Measurements from ENCODE around the gene LRRC47.
A peak's percentile ranks its signal among the peaks of the same experiment; 100 is the strongest.
"Not testable (repeated sequence)": the region's sequence is repeated elsewhere in the genome, so short reads cannot be mapped to it uniquely, and the experiment has no call there.

Gene LRRC47

GRCh38 chr1:3750741-3751140, 45.6 kb downstream of the LRRC47 start:
- peaks cover 13 to 30% (median 22%) of the 10 kb centered on the region in 5 donors for H3K27me3 ChIP-seq (ENCODE audit: control insufficient read depth in 5 of 5, insufficient read depth in 4 of 5, low read length in 5 of 5)
- H3K27ac ChIP-seq (ENCODE audit: low read depth, low read length): no peak overlapping the region
- peaks cover 2 to 21% (median 18%) of the 10 kb centered on the region in 5 donors for H3K4me1 ChIP-seq (ENCODE audit: control insufficient read depth in 5 of 5, insufficient read depth in 5 of 5, low read length in 5 of 5)
- H3K4me3 ChIP-seq (ENCODE audit: low read depth in 1 of 5, low read length in 5 of 5): no peak overlapping the region
- no peaks in the 10 kb centered on the region for H3K36me3 ChIP-seq (ENCODE audit: control insufficient read depth in 5 of 5, insufficient read depth in 5 of 5, low read length in 5 of 5)
- H3K9ac ChIP-seq (ENCODE audit: low read length in 5 of 5): no peak overlapping the region
- H3K9me3 ChIP-seq (ENCODE audit: control insufficient read depth in 5 of 5, low read length in 5 of 5): no peaks in the 10 kb centered on the region

GRCh38 chr1:3749512-3749911, 46.8 kb downstream of the LRRC47 start:
- no peak overlapping the region for H3K27ac ChIP-seq (ENCODE audit: low read depth, low read length)
- no peaks in the 10 kb centered on the region for H3K9me3 ChIP-seq (ENCODE audit: control insufficient read depth in 5 of 5, low read length in 5 of 5)
- H3K4me1 ChIP-seq (ENCODE audit: control insufficient read depth in 5 of 5, insufficient read depth in 5 of 5, low read length in 5 of 5): peaks cover 2 to 32% (median 27%) of the 10 kb centered on the region in 5 donors
- H3K4me3 ChIP-seq (ENCODE audit: low read depth in 1 of 5, low read length in 5 of 5): no peak overlapping the region
- peaks cover 0 to 2% (median 0%) of the 10 kb centered on the region in 5 donors for H3K36me3 ChIP-seq (ENCODE audit: control insufficient read depth in 5 of 5, insufficient read depth in 5 of 5, low read length in 5 of 5)
- peaks cover 8 to 19% (median 15%) of the 10 kb centered on the region in 5 donors for H3K27me3 ChIP-seq (ENCODE audit: control insufficient read depth in 5 of 5, insufficient read depth in 4 of 5, low read length in 5 of 5)
- no peak overlapping the region for H3K9ac ChIP-seq (ENCODE audit: low read length in 5 of 5)

- not testable (repeated sequence) for H3K4me3 ChIP-seq (ENCODE audit: low read depth in 1 of 5, low read length in 5 of 5); H3K27ac ChIP-seq (ENCODE audit: low read depth, low read length); H3K9me3 ChIP-seq (ENCODE audit: control insufficient read depth in 5 of 5, low read length in 5 of 5); H3K36me3 ChIP-seq (ENCODE audit: control insufficient read depth in 5 of 5, insufficient read depth in 5 of 5, low read length in 5 of 5); H3K9ac ChIP-seq (ENCODE audit: low read length in 5 of 5)
- peaks cover 2 to 34% (median 27%) of the 10 kb centered on the region in 5 donors for H3K4me1 ChIP-seq (ENCODE audit: control insufficient read depth in 5 of 5, insufficient read depth in 5 of 5, low read length in 5 of 5)
- peaks cover under 1 to 15% (median 8%) of the 10 kb centered on the region in 5 donors for H3K27me3 ChIP-seq (ENCODE audit: control insufficient read depth in 5 of 5, insufficient read depth in 4 of 5, low read length in 5 of 5)
These were observed 47.9 kb downstream of the LRRC47 start for GRCh38 chr1:3748316-3748900.

- H3K27me3 ChIP-seq (ENCODE audit: control insufficient read depth in 5 of 5, insufficient read depth in 4 of 5, low read length in 5 of 5): peaks cover 0 to 14% (median 8%) of the 10 kb centered on the region in 5 donors
- peaks cover 0 to 8% (median 4%) of the 10 kb centered on the region in 5 donors for H3K36me3 ChIP-seq (ENCODE audit: control insufficient read depth in 5 of 5, insufficient read depth in 5 of 5, low read length in 5 of 5)
- peak overlapping the region; percentile 70 to 75 (median 72) for H3K4me3 ChIP-seq (ENCODE audit: low read depth in 1 of 5, low read length in 5 of 5)
- H3K9me3 ChIP-seq (ENCODE audit: control insufficient read depth in 5 of 5, low read length in 5 of 5): no peaks in the 10 kb centered on the region
- no peak overlapping the region for H3K9ac ChIP-seq (ENCODE audit: low read length in 5 of 5)
- H3K27ac ChIP-seq (ENCODE audit: low read depth, low read length): no peak overlapping the region
- peaks cover 2 to 34% (median 27%) of the 10 kb centered on the region in 5 donors for H3K4me1 ChIP-seq (ENCODE audit: control insufficient read depth in 5 of 5, insufficient read depth in 5 of 5, low read length in 5 of 5)
These were observed 48.4 kb downstream of the LRRC47 start for GRCh38 chr1:3747903-3748302.

- Histone ChIP-seq H3K27ac (ENCODE audit: low read depth, low read length) (no peak overlapping the region), H3K9ac (ENCODE audit: low read length in 5 of 5) (peak overlapping the region in 3 of 5 donors; percentile 79 to 86 (median 80)), H3K9me3 (ENCODE audit: control insufficient read depth in 5 of 5, low read length in 5 of 5) (no peaks in the 10 kb centered on the region)
These were observed 48.8 kb downstream of the LRRC47 start for GRCh38 chr1:3747522-3747848.

GRCh38 chr1:3746830-3747521, 49.3 kb downstream of the LRRC47 start:
- Histone ChIP-seq H3K4me1 (ENCODE audit: control insufficient read depth in 5 of 5, insufficient read depth in 5 of 5, low read length in 5 of 5) (peaks cover 2 to 34% (median 27%) of the 10 kb centered on the region in 5 donors), H3K27me3 (ENCODE audit: control insufficient read depth in 5 of 5, insufficient read depth in 4 of 5, low read length in 5 of 5) (peaks cover 0 to 6% (median 0%) of the 10 kb centered on the region in 5 donors), H3K36me3 (ENCODE audit: control insufficient read depth in 5 of 5, insufficient read depth in 5 of 5, low read length in 5 of 5) (peaks cover 0 to 18% (median 13%) of the 10 kb centered on the region in 5 donors), H3K9me3 (ENCODE audit: control insufficient read depth in 5 of 5, low read length in 5 of 5) (no peaks in the 10 kb centered on the region), H3K4me3 (ENCODE audit: low read depth in 1 of 5, low read length in 5 of 5) (peak overlapping the region; percentile 70 to 75 (median 72)), H3K27ac (ENCODE audit: low read depth, low read length) (peak overlapping the region; percentile 41), H3K9ac (ENCODE audit: low read length in 5 of 5) (peak overlapping the region in 4 of 5 donors; percentile 79 to 86 (median 82))

More at GRCh38 chr1:3747522-3747848, 48.8 kb downstream of the LRRC47 start:
- Histone ChIP-seq H3K4me3 (ENCODE audit: low read depth in 1 of 5, low read length in 5 of 5) (peak overlapping the region; percentile 70 to 75 (median 72)), H3K4me1 (ENCODE audit: control insufficient read depth in 5 of 5, insufficient read depth in 5 of 5, low read length in 5 of 5) (peaks cover 2 to 34% (median 27%) of the 10 kb centered on the region in 5 donors), H3K27me3 (ENCODE audit: control insufficient read depth in 5 of 5, insufficient read depth in 4 of 5, low read length in 5 of 5) (peaks cover 0 to 10% (median 4%) of the 10 kb centered on the region in 5 donors), H3K36me3 (ENCODE audit: control insufficient read depth in 5 of 5, insufficient read depth in 5 of 5, low read length in 5 of 5) (peaks cover 0 to 13% (median 8%) of the 10 kb centered on the region in 5 donors)

- Histone ChIP-seq H3K4me1 (ENCODE audit: control insufficient read depth in 5 of 5, insufficient read depth in 5 of 5, low read length in 5 of 5) (peaks cover 2 to 34% (median 27%) of the 10 kb centered on the region in 5 donors), H3K4me3 (ENCODE audit: low read depth in 1 of 5, low read length in 5 of 5) (peak overlapping the region in 4 of 5 donors; percentile 71 to 75 (median 72)), H3K9ac (ENCODE audit: low read length in 5 of 5) (peak overlapping the region in 4 of 5 donors; percentile 79 to 86 (median 82)), H3K9me3 (ENCODE audit: control insufficient read depth in 5 of 5, low read length in 5 of 5) (no peaks in the 10 kb centered on the region), H3K27ac (ENCODE audit: low read depth, low read length) (peak overlapping the region; percentile 41), H3K27me3 (ENCODE audit: control insufficient read depth in 5 of 5, insufficient read depth in 4 of 5, low read length in 5 of 5) (peaks cover 0 to 6% (median 0%) of the 10 kb centered on the region in 5 donors), H3K36me3 (ENCODE audit: control insufficient read depth in 5 of 5, insufficient read depth in 5 of 5, low read length in 5 of 5) (peaks cover 0 to 23% (median 19%) of the 10 kb centered on the region in 5 donors)
These were observed 49.9 kb downstream of the LRRC47 start for GRCh38 chr1:3746389-3746829.

GRCh38 chr1:3745590-3746381, 50.5 kb downstream of the LRRC47 start:
- peaks cover 0 to 4% (median 0%) of the 10 kb centered on the region in 5 donors for H3K27me3 ChIP-seq (ENCODE audit: control insufficient read depth in 5 of 5, insufficient read depth in 4 of 5, low read length in 5 of 5)
- peaks cover 2 to 34% (median 27%) of the 10 kb centered on the region in 5 donors for H3K4me1 ChIP-seq (ENCODE audit: control insufficient read depth in 5 of 5, insufficient read depth in 5 of 5, low read length in 5 of 5)
- peak overlapping the region in 2 of 5 donors; percentile 72 to 75 for H3K4me3 ChIP-seq (ENCODE audit: low read depth in 1 of 5, low read length in 5 of 5)
- H3K27ac ChIP-seq (ENCODE audit: low read depth, low read length): no peak overlapping the region
- H3K36me3 ChIP-seq (ENCODE audit: control insufficient read depth in 5 of 5, insufficient read depth in 5 of 5, low read length in 5 of 5): peaks cover 0 to 28% (median 20%) of the 10 kb centered on the region in 5 donors
- H3K9ac ChIP-seq (ENCODE audit: low read length in 5 of 5): peak overlapping the region in 2 of 5 donors; percentile 80 to 83
- H3K9me3 ChIP-seq (ENCODE audit: control insufficient read depth in 5 of 5, low read length in 5 of 5): no peaks in the 10 kb centered on the region

GRCh38 chr1:3745071-3745470, 51.2 kb downstream of the LRRC47 start:
- no peaks in the 10 kb centered on the region for H3K9me3 ChIP-seq (ENCODE audit: control insufficient read depth in 5 of 5, low read length in 5 of 5)
- peaks cover 2 to 34% (median 27%) of the 10 kb centered on the region in 5 donors for H3K4me1 ChIP-seq (ENCODE audit: control insufficient read depth in 5 of 5, insufficient read depth in 5 of 5, low read length in 5 of 5)
- H3K27ac ChIP-seq (ENCODE audit: low read depth, low read length): no peak overlapping the region
- H3K27me3 ChIP-seq (ENCODE audit: control insufficient read depth in 5 of 5, insufficient read depth in 4 of 5, low read length in 5 of 5): no peaks in the 10 kb centered on the region
- H3K4me3 ChIP-seq (ENCODE audit: low read depth in 1 of 5, low read length in 5 of 5): no peak overlapping the region
- peaks cover 0 to 32% (median 23%) of the 10 kb centered on the region in 5 donors for H3K36me3 ChIP-seq (ENCODE audit: control insufficient read depth in 5 of 5, insufficient read depth in 5 of 5, low read length in 5 of 5)
- no peak overlapping the region for H3K9ac ChIP-seq (ENCODE audit: low read length in 5 of 5)

Measured in subcutaneous abdominal adipose tissue (tissue), 5 donors.